Measurements from ENCODE around the gene TLR7. TPM values are rescaled to one million over a fixed set of nuclear protein-coding genes. Genes with fewer than 3 reads are reported as not detected.

The TLR7 gene
- total and polyA plus RNA-seq, 2 donors (not counting 1 experiment from before 2014, with no cell fraction given): not detected

DNA sequence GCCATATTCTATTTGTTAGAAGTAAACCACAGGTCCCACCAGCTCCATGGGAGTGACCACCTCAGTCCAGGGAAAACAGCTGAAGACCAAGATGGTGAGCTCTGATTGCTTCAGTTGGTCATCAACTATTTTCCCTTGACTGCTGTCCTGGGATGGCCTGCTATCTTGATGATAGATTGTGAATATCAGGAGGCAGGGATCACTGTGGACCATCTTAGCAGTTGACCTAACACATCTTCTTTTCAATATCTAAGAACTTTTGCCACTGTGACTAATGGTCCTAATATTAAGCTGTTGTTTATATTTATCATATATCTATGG, 55.7 kb downstream of the TLR7 start:
- H3K27me3 ChIP-seq (ENCODE audit: control insufficient read depth, insufficient read depth, low read length): no peaks in the 10 kb centered on the region
- no peak overlapping the region for H3K4me3 ChIP-seq (replicated peaks in 1 of 4; ENCODE audit: control extremely low read depth in 1 of 4, insufficient read depth in 1 of 4, low read depth in 3 of 4, low read length in 4 of 4)
- no peaks in the 10 kb centered on the region for H3K79me2 ChIP-seq (ENCODE audit: control insufficient read depth, insufficient read depth, low read length)
- H3K9me3 ChIP-seq (ENCODE audit: control insufficient read depth, insufficient read depth, low read depth, low read length): no peaks in the 10 kb centered on the region
- H2AFZ ChIP-seq (ENCODE audit: low read length): no peak overlapping the region
- no peak overlapping the region for H3K9ac ChIP-seq (ENCODE audit: insufficient read depth, low read length)
- no peak overlapping the region for H3K27ac ChIP-seq (ENCODE audit: insufficient read depth, low read length)
- H4K20me1 ChIP-seq (ENCODE audit: control insufficient read depth, extremely low read depth, insufficient read depth, low read length): no peaks in the 10 kb centered on the region
- H3K4me2 ChIP-seq (ENCODE audit: extremely low read depth, insufficient read depth, low read length): no peak overlapping the region
- H3K4me1 ChIP-seq (ENCODE audit: control insufficient read depth, extremely low read depth, insufficient read depth, low read length): no peaks in the 10 kb centered on the region
- no peaks in the 10 kb centered on the region for H3K36me3 ChIP-seq (ENCODE audit: control insufficient read depth, insufficient read depth, low read length)
- TF ChIP-seq, protein P1, sequence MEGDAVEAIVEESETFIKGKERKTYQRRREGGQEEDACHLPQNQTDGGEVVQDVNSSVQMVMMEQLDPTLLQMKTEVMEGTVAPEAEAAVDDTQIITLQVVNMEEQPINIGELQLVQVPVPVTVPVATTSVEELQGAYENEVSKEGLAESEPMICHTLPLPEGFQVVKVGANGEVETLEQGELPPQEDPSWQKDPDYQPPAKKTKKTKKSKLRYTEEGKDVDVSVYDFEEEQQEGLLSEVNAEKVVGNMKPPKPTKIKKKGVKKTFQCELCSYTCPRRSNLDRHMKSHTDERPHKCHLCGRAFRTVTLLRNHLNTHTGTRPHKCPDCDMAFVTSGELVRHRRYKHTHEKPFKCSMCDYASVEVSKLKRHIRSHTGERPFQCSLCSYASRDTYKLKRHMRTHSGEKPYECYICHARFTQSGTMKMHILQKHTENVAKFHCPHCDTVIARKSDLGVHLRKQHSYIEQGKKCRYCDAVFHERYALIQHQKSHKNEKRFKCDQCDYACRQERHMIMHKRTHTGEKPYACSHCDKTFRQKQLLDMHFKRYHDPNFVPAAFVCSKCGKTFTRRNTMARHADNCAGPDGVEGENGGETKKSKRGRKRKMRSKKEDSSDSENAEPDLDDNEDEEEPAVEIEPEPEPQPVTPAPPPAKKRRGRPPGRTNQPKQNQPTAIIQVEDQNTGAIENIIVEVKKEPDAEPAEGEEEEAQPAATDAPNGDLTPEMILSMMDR (conservative IDR thresholded peaks at IDR 0.05 in 1 of 2, IDR thresholded peaks at IDR 0.05 in 1 of 2; ENCODE audit: low read depth in 1 of 2, low read length in 2 of 2): no peak
- no peak for TF ChIP-seq EZH2 (IDR thresholded peaks at IDR 0.05; ENCODE audit: low read length, missing control alignments)
- DNase-seq (ENCODE audit: low read depth in 2 of 2): no peak

DNA sequence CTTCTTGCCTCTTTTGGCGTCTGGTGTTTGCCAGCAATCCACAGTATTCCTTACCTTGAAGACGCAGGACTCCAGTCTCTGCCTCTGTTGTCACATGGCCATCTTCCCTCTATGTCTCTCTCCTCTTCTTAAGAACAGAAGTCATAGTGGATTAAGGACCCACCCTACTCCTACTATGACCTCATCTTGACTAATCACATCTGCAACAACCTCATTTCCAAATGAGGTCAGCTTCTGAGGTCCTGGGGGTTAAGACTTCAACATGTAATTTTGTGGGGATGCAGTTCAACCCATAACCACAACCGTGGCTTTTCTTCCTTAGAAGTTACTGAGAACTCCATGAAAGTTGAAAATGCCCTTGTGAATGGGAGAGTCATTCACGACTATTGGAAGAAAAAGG, 62.8 kb downstream of the TLR7 start:
- H3K4me2 ChIP-seq (ENCODE audit: extremely low read depth, insufficient read depth, low read length): no peak overlapping the region
- TF ChIP-seq, protein P1 (conservative IDR thresholded peaks at IDR 0.05 in 1 of 2, IDR thresholded peaks at IDR 0.05 in 1 of 2; ENCODE audit: low read depth in 1 of 2, low read length in 2 of 2): no peak
- TF ChIP-seq EZH2 (IDR thresholded peaks at IDR 0.05; ENCODE audit: low read length, missing control alignments): no peak

GRCh38 chrX:12930150-12930549, 63.3 kb downstream of the TLR7 start:
- no peak overlapping the region for H3K9ac ChIP-seq (ENCODE audit: insufficient read depth, low read length)
- TF ChIP-seq, protein P1 (conservative IDR thresholded peaks at IDR 0.05 in 1 of 2, IDR thresholded peaks at IDR 0.05 in 1 of 2; ENCODE audit: low read depth in 1 of 2, low read length in 2 of 2): no peak
- no peak for TF ChIP-seq EZH2 (IDR thresholded peaks at IDR 0.05; ENCODE audit: low read length, missing control alignments)
- no peaks in the 10 kb centered on the region for H3K27me3 ChIP-seq (ENCODE audit: control insufficient read depth, insufficient read depth, low read length)
- H3K9me3 ChIP-seq (ENCODE audit: control insufficient read depth, insufficient read depth, low read depth, low read length): no peaks in the 10 kb centered on the region
- H4K20me1 ChIP-seq (ENCODE audit: control insufficient read depth, extremely low read depth, insufficient read depth, low read length): no peaks in the 10 kb centered on the region
- H3K4me2 ChIP-seq (ENCODE audit: extremely low read depth, insufficient read depth, low read length): no peak overlapping the region
- H3K27ac ChIP-seq (ENCODE audit: insufficient read depth, low read length): no peak overlapping the region
- no peaks in the 10 kb centered on the region for H3K36me3 ChIP-seq (ENCODE audit: control insufficient read depth, insufficient read depth, low read length)
- no peaks in the 10 kb centered on the region for H3K79me2 ChIP-seq (ENCODE audit: control insufficient read depth, insufficient read depth, low read length)
- no peaks in the 10 kb centered on the region for H3K4me1 ChIP-seq (ENCODE audit: control insufficient read depth, extremely low read depth, insufficient read depth, low read length)
- no peak overlapping the region for H2AFZ ChIP-seq (ENCODE audit: low read length)
- no peak for DNase-seq (ENCODE audit: low read depth in 2 of 2)
- H3K4me3 ChIP-seq (replicated peaks in 1 of 4; ENCODE audit: control extremely low read depth in 1 of 4, insufficient read depth in 1 of 4, low read depth in 3 of 4, low read length in 4 of 4): no peak overlapping the region

More for the DNA sequence above, 62.8 kb downstream of the TLR7 start:
- H3K36me3 ChIP-seq (ENCODE audit: control insufficient read depth, insufficient read depth, low read length): no peaks in the 10 kb centered on the region
- DNase-seq (ENCODE audit: low read depth in 2 of 2): peak; percentile 19 to 23
- H3K27me3 ChIP-seq (ENCODE audit: control insufficient read depth, insufficient read depth, low read length): no peaks in the 10 kb centered on the region
- no peaks in the 10 kb centered on the region for H3K4me1 ChIP-seq (ENCODE audit: control insufficient read depth, extremely low read depth, insufficient read depth, low read length)
- H3K9me3 ChIP-seq (ENCODE audit: control insufficient read depth, insufficient read depth, low read depth, low read length): no peaks in the 10 kb centered on the region
- H3K27ac ChIP-seq (ENCODE audit: insufficient read depth, low read length): no peak overlapping the region
- no peak overlapping the region for H3K9ac ChIP-seq (ENCODE audit: insufficient read depth, low read length)
- H2AFZ ChIP-seq (ENCODE audit: low read length): no peak overlapping the region
- no peaks in the 10 kb centered on the region for H4K20me1 ChIP-seq (ENCODE audit: control insufficient read depth, extremely low read depth, insufficient read depth, low read length)
- no peaks in the 10 kb centered on the region for H3K79me2 ChIP-seq (ENCODE audit: control insufficient read depth, insufficient read depth, low read length)
- no peak overlapping the region for H3K4me3 ChIP-seq (replicated peaks in 1 of 4; ENCODE audit: control extremely low read depth in 1 of 4, insufficient read depth in 1 of 4, low read depth in 3 of 4, low read length in 4 of 4)
